Lower leg skin (tissue), 4 donors: ENCODE data around the gene ARHGAP45. TPM values are rescaled to one million over a fixed set of nuclear protein-coding genes. Genes with fewer than 3 reads are reported as not detected.

Experiments used
- DNase-seq, 2 donors: peaks; one replicate each; pipeline ENCODE4 v3.0.0-alpha.2; 2019; ENCODE audit warnings: low spot score in 2 of 2
- H3K4me3 ChIP-seq: fragments of 200-600 bp; sonication (generic); 2 replicates; pipeline ENCODE4 v1.5.1; 2017; ENCODE audit warnings: mild to moderate bottlenecking, low read depth; ENCODE audit not compliant: poor library complexity, severe bottlenecking
- POLR2A ChIP-seq, 2 donors: fragments of 450-650 bp; IDR thresholded peaks; one replicate each; pipeline ENCODE4 v1.6.1; 2016 to 2017; ENCODE audit warnings: antibody characterized with exemption in 2 of 2, mild to moderate bottlenecking in 1 of 2, moderate library complexity in 1 of 2
- WGBS, 2 donors: methylation state at CpG; one replicate each; pipeline ENCODE4 v1.1.5; 2018; 5-methylcytosine and 5-hydroxymethylcytosine counted together
- intact Hi-C: fragments of 100-400 bp; cut with DNase I; formaldehyde crosslinking; loops from one replicate; pipeline ENCODE4 v1.15.0; 2023; ENCODE audit warnings: low total_unique reads
- total RNA-seq, 4 donors: library from RNA; depleted of rRNA; stranded (reverse); fragments of >200 nt; gene quantifications; one replicate each; pipeline ENCODE4 v1.1.0, GENCODE V29; 2016
- TF ChIP-seq, protein P1 (sequence below), 3 donors: fragments of 450-650 bp; IDR thresholded peaks; one replicate each; pipeline ENCODE4 v1.5.1; 2016; ENCODE audit warnings: antibody characterized with exemption in 3 of 3, mild to moderate bottlenecking in 3 of 3, moderate library complexity in 2 of 3

The ARHGAP45 gene
- total RNA-seq, 4 donors from 2014 or later = 12.4 to 36.0 (median 14.4) TPM

DNA sequence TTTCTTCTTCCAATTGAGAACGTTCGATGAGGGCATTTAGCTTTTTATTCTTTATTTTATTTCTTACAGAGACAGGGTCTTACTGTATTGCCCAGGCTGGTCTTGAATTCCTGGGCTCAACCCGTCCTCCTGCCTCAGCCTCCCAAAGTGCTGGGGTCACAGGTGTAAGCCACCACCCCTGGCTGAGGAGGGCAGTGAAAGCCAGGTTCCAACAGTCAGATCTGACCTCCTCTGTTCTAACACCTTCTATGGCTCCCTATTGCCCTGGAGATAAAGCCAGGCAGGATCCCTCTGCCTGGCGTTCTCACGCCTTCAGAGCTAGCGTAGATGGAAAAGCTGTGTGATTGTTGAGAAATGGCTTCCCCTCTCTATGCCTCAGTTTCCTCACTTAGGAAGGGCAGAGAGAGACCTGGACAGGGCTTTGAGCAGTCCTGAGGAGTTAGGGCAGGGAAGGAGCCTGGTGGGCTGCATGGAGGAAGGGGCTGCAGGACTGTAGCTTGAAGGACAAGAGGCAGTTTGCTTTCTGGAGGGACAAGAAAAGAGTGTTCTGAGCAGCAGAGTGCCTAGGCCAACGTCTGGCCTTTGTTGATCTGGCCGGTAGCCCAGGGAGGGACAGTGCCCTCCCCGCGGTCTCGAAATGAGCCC, 5.5 kb downstream of the ARHGAP45 start:
- WGBS, 2 donors = 83 to 92% methylated on average over 11 of the region's 11 CpGs
- DNase-seq = no peak
- no peak for TF ChIP-seq POLR2A (IDR thresholded peaks at IDR 0.05)
- TF ChIP-seq, protein P1, sequence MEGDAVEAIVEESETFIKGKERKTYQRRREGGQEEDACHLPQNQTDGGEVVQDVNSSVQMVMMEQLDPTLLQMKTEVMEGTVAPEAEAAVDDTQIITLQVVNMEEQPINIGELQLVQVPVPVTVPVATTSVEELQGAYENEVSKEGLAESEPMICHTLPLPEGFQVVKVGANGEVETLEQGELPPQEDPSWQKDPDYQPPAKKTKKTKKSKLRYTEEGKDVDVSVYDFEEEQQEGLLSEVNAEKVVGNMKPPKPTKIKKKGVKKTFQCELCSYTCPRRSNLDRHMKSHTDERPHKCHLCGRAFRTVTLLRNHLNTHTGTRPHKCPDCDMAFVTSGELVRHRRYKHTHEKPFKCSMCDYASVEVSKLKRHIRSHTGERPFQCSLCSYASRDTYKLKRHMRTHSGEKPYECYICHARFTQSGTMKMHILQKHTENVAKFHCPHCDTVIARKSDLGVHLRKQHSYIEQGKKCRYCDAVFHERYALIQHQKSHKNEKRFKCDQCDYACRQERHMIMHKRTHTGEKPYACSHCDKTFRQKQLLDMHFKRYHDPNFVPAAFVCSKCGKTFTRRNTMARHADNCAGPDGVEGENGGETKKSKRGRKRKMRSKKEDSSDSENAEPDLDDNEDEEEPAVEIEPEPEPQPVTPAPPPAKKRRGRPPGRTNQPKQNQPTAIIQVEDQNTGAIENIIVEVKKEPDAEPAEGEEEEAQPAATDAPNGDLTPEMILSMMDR (IDR thresholded peaks at IDR 0.05) = no peak
- intact Hi-C loops = no loop called here
- H3K4me3 ChIP-seq = no peak overlapping the region

DNA sequence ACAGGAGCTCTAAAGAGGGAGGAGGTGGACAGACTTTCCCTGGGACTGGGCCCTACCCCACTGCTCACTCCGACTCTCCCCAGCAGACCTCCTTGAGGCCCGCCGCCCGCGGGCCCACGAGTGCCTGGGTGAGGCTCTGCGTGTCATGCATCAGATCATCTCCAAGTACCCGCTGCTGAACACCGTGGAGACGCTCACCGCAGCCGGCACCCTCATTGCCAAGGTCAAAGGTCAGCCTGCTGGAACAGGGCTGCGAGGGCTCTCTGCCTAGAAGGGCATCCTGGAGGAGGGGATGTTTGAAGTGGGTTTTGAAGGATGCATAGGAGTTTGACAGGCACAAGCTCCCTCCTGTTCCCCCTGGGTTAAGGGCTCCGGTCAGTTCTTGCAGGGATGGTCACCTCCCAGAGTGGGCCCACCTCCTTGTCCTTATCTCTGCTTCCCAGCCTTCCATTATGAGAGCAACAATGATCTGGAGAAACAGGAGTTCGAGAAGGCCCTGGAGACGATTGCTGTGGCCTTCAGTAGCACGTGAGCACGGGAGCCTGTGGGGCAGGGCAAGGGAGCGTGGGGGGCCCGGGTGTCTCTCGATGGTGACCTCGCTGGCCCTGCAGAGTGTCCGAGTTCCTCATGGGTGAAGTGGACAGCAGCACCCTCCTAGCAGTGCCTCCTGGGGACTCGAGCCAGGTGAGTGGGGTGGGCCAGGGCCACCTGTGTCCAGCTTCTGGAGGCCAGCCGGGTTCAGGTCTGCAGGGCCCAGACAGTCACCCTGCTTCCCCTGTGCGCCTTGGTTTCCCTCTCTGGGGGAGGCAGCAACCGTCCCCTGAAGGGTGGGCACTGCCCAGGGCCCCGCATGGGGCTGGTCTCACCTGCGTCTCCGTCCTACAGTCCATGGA, 6.3 kb downstream of the ARHGAP45 start:
- TF ChIP-seq, protein P1 (IDR thresholded peaks at IDR 0.05) = no peak
- TF ChIP-seq POLR2A (IDR thresholded peaks at IDR 0.05) = no peak
- no peak overlapping the region for H3K4me3 ChIP-seq
- DNase-seq = no peak
- 89 to 95% methylated on average over 28 to 30 of the region's 30 CpGs for WGBS, 2 donors
- intact Hi-C loops = no loop called here

DNA sequence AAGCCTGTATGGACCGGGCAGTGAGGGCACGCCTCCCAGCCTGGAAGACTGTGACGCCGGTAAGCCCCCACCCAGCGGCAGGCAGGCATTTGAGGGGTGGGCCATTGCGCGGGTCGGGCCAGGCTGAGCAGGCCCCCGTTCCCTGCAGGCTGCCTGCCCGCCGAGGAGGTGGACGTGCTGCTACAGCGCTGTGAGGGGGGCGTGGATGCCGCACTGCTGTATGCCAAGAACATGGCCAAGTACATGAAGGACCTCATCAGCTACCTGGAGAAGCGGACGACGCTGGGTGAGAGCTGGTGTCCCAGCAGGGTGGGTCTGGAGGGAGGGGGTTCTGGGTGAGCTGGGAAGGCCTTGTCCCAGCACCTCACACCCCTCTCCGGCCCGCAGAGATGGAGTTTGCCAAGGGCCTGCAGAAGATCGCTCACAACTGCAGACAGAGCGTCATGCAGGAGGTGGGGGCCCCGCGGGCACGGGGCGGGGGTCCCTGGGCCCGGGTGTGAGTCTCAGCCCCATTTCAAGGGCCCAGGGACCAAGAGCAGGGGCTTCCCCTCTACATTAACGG, 7.1 kb downstream of the ARHGAP45 start:
- intact Hi-C loops = no loop called here
- H3K4me3 ChIP-seq = no peak overlapping the region
- 67 to 73% methylated on average over 18 to 22 of the region's 28 CpGs for WGBS, 2 donors
- no peak for DNase-seq
- no peak for TF ChIP-seq POLR2A (IDR thresholded peaks at IDR 0.05)
- TF ChIP-seq, protein P1 (IDR thresholded peaks at IDR 0.05) = no peak

DNA sequence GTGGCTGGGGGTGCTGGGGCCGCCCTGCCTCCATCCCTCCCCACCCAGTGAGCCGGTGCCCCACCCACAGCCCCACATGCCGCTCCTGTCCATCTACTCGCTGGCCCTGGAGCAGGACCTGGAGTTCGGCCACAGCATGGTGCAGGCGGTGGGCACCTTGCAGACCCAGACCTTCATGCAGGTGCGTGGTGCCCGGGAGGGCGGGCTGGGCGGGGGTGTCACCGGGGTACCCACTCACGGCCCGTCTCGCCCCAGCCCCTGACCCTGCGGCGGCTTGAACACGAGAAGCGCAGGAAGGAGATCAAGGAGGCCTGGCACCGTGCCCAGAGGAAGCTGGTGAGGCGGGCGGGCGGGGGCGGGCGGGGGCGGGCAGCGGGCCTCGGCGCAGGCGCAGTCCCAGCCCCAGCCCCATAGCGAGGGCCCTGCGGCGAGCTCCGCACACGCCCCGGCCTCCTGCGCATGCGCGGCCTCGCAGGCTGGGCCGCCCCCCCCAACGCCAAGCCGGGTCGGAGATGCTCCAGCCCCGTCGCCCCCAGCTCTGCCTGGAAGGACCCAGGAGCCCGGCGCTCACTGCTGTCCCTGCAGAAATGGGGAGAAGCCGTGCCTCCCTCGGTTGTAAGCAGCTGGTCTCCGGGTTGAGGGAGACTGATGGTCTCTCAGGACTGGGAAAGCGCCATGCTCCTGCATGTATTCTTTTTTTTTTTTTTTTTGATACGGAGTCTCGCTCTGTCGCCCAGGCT, 7.7 kb downstream of the ARHGAP45 start:
- peak; percentile 68 to 97 for DNase-seq
- TF ChIP-seq, protein P1 (IDR thresholded peaks at IDR 0.05) = no peak
- no peak for TF ChIP-seq POLR2A (IDR thresholded peaks at IDR 0.05)
- H3K4me3 ChIP-seq = no peak overlapping the region
- 52 to 67% methylated on average over 9 to 26 of the region's 54 CpGs for WGBS, 2 donors
- intact Hi-C loops = no loop called here

DNA sequence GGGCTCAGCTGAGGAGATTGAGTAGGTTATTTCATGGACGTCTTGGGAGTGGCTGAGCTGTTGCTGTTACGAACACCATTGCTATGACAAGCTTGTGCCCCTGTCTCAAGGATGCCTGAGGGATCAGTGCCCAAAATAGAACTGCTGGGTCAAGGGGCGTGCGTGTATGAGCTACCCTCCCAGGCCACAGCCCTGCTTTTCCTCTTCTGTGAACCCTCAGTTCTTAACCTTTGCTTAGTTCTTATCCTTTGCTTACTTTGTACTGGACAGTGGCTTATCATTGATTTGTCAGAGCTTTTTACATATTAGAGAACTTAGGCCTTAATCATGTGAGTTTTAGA, 9.0 kb downstream of the ARHGAP45 start:
- no peak overlapping the region for H3K4me3 ChIP-seq
- WGBS, 2 donors = 62 to 65% methylated on average over 4 of the region's 4 CpGs
- DNase-seq = no peak
- intact Hi-C loops = no loop called here
- no peak for TF ChIP-seq POLR2A (IDR thresholded peaks at IDR 0.05)
- TF ChIP-seq, protein P1 (IDR thresholded peaks at IDR 0.05) = no peak
